Common myeloid progenitor, CD34-positive (primary cell): Measurements from ENCODE around the gene GGT6.
"Not testable (repeated sequence)": the region's sequence is repeated elsewhere in the genome, so short reads cannot be mapped to it uniquely, and the experiment has no call there.

Experiments
- CTCF ChIA-PET: fragments of 350-600 bp; sonication (Branson Sonifier 250); formaldehyde crosslinking; loops from one replicate; lab custom pipeline; 2021; ENCODE audit warnings: antibody characterized with exemption; lab: Charles Lee
- POLR2A ChIA-PET: fragments of 350-600 bp; sonication (Branson Sonifier 250); formaldehyde crosslinking; loops from one replicate; lab custom pipeline; 2021; ENCODE audit warnings: antibody characterized with exemption; lab: Charles Lee
- DNase-seq, 3 donors: peaks; one replicate each; pipeline versions ENCODE4 v3.0.0 to v3.0.0-alpha.2; 2013
- H3K27ac ChIP-seq, 2 experiments: 1 replicate in 1 of 2; 2 replicates in 1 of 2; pipeline ENCODE4 v1.7.0; 2013; ENCODE audit warnings: inconsistent platforms in 2 of 2, low read length in 2 of 2, mild to moderate bottlenecking in 2 of 2, low read depth in 1 of 2, moderate library complexity in 1 of 2; ENCODE audit not compliant: severe bottlenecking in 2 of 2, insufficient read depth in 1 of 2, poor library complexity in 1 of 2
- H3K27me3 ChIP-seq, 5 experiments: replicated peaks in 2 of 5; 1 replicate in 3 of 5; 2 replicates in 2 of 5; pipeline versions ENCODE4 v1.6.1 to v1.7.0; 2013; ENCODE audit warnings: low read length in 4 of 5, mild to moderate bottlenecking in 2 of 5, moderate library complexity in 2 of 5, inconsistent platforms in 1 of 5; ENCODE audit not compliant: insufficient read depth in 5 of 5, control insufficient read depth in 4 of 5
- H3K36me3 ChIP-seq, 4 experiments: 1 replicate in 2 of 4; 2 replicates in 2 of 4; pipeline versions ENCODE4 v1.6.1 to v1.7.0; 2013; ENCODE audit warnings: low read length in 3 of 4, control low read depth in 1 of 4, mild to moderate bottlenecking in 1 of 4; ENCODE audit not compliant: control insufficient read depth in 4 of 4, insufficient read depth in 4 of 4
- H3K4me1 ChIP-seq, 4 experiments: 1 replicate in 3 of 4; 2 replicates in 1 of 4; pipeline versions ENCODE4 v1.6.1 to v1.7.1; 2013; ENCODE audit warnings: low read length in 3 of 4, mild to moderate bottlenecking in 3 of 4, control low read depth in 1 of 4, inconsistent platforms in 1 of 4, moderate library complexity in 1 of 4; ENCODE audit not compliant: control insufficient read depth in 4 of 4, insufficient read depth in 4 of 4; ENCODE audit errors: control extremely low read depth in 1 of 4
- H3K4me3 ChIP-seq, 7 experiments: 1 replicate in 4 of 7; 2 replicates in 3 of 7; pipeline versions ENCODE4 v1.5.1 to v1.7.0; 2013; ENCODE audit warnings: mild to moderate bottlenecking in 7 of 7, low read length in 6 of 7, moderate library complexity in 6 of 7, inconsistent platforms in 2 of 7, low read depth in 2 of 7, control low read depth in 1 of 7; ENCODE audit not compliant: insufficient read depth in 4 of 7, control insufficient read depth in 1 of 7; ENCODE audit errors: extremely low read depth in 1 of 7
- H3K9me3 ChIP-seq, 5 experiments: 1 replicate in 4 of 5; 2 replicates in 1 of 5; pipeline versions ENCODE4 v1.6.1 to v1.7.1; 2013; ENCODE audit warnings: low read length in 4 of 5, mild to moderate bottlenecking in 2 of 5, inconsistent platforms in 1 of 5, low read depth in 1 of 5, moderate library complexity in 1 of 5; ENCODE audit not compliant: control insufficient read depth in 4 of 5, insufficient read depth in 2 of 5; ENCODE audit errors: control extremely low read depth in 1 of 5
- WGBS: methylation state at CpG from one replicate; pipeline ENCODE4 v1.1.5; 2013; ENCODE audit not compliant: insufficient coverage; 5-methylcytosine and 5-hydroxymethylcytosine counted together

GGT6 gene

GRCh38 chr17:4579678-4580077 lies 19.3 kb upstream of the GGT6 start:
- CTCF ChIA-PET = interaction anchor here (1.0 to 2.6 kb wide), 4 partner anchors 12 to 46 kb away, joined by 5 to 18 read pairs (median 8); no protein-coding TSS in a partner anchor
- 98% methylated on average over 10 of the region's 11 CpGs for WGBS
- POLR2A ChIA-PET = no interaction called here
- no peak for DNase-seq
- Histone ChIP-seq H3K4me3 (no peak overlapping the region), H3K4me1 (peaks cover 0 to 16% (median 13%) of the 10 kb centered on the region in 4 experiments), H3K27ac (no peak overlapping the region), H3K36me3 (no peaks in the 10 kb centered on the region), H3K9me3 (no peaks in the 10 kb centered on the region), H3K27me3 (peaks cover 0 to 39% (median 22%) of the 10 kb centered on the region in 5 experiments)

- H3K4me3 ChIP-seq, H3K27ac ChIP-seq, POLR2A ChIA-PET, H3K9me3 ChIP-seq, H3K36me3 ChIP-seq, DNase-seq, H3K4me1 ChIP-seq: not testable (repeated sequence)
- WGBS = 97% methylated on average over 10 of the region's 24 CpGs
- CTCF ChIA-PET = interaction anchor here (0.9 to 2.1 kb wide), 2 partner anchors 10 to 13 kb away, joined by 3 to 6 read pairs; no protein-coding TSS in a partner anchor
- peaks cover 0 to 25% (median 16%) of the 10 kb centered on the region in 5 experiments for H3K27me3 ChIP-seq
Measured at GRCh38 chr17:4578349-4578748, 18.0 kb upstream of the GGT6 start.

DNA sequence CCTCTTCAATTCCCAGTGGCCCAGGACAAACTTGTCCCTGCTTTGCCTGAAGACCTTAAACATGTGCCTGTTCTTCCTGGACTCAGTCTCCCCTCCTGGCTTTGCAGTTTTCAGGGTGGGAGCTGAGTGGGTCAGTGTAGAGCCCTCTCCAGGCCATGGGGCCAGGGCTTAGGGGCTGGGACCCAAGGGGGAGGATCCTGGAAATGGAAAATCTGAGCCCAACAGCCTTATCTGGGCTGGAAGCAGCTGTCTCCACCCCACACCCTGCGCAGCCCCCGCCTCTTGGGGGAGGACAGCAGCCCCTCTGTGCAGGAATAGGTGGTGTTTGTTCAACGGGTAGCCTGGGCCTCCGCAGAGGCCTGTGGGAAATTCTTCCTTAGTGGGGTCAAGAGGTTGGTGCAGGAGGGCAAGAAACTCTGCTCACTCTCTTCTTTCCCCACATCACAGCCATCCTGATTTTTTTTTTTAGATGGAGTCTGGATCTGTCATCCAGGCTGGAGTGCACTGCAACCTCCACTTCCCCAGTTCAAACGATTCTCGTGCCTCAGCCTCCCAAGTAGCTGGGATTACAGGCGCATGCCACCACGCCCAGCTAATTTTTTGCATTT lies 17.1 kb upstream of the GGT6 start:
- Histone ChIP-seq H3K27me3 (peaks cover 0 to 17% (median 7%) of the 10 kb centered on the region in 5 experiments), H3K4me1 (peaks cover 0 to 2% (median under 1%) of the 10 kb centered on the region in 4 experiments), H3K36me3 (no peaks in the 10 kb centered on the region), H3K4me3 (no peak overlapping the region), H3K9me3 (no peaks in the 10 kb centered on the region), H3K27ac (no peak overlapping the region)
- ChIA-PET CTCF (interaction anchor here (0.8 to 1.0 kb wide), 4 partner anchors 9 to 59 kb away, joined by 3 to 4 read pairs (median 4); no protein-coding TSS in a partner anchor), POLR2A (interaction anchor here (0.6 to 0.7 kb wide), 2 partner anchors 454 to 706 kb away, joined by 3 read pairs; no protein-coding TSS in a partner anchor)
- 100% methylated on average over 4 of the region's 8 CpGs for WGBS
- DNase-seq = no peak

- Histone ChIP-seq H3K36me3 (no peaks in the 10 kb centered on the region), H3K4me3 (no peak overlapping the region), H3K27me3 (peaks cover 0 to 10% (median 3%) of the 10 kb centered on the region in 5 experiments), H3K4me1 (peaks cover 0 to 2% (median under 1%) of the 10 kb centered on the region in 4 experiments), H3K27ac (no peak overlapping the region), H3K9me3 (no peaks in the 10 kb centered on the region)
- ChIA-PET POLR2A (no interaction called here), CTCF (interaction anchor here (0.8 to 1.0 kb wide), 5 partner anchors 9 to 60 kb away, joined by 3 to 4 read pairs (median 3); no protein-coding TSS in a partner anchor)
- WGBS = 89% methylated on average over 14 of the region's 18 CpGs
- DNase-seq = no peak
Measured at GRCh38 chr17:4576729-4577322, 16.4 kb upstream of the GGT6 start.

- POLR2A ChIA-PET = no interaction called here
- Histone ChIP-seq H3K27ac (no peak overlapping the region), H3K4me1 (peaks cover 0 to 2% (median under 1%) of the 10 kb centered on the region in 4 experiments), H3K27me3 (peaks cover 0 to 7% (median under 1%) of the 10 kb centered on the region in 5 experiments), H3K4me3 (no peak overlapping the region), H3K36me3 (no peaks in the 10 kb centered on the region), H3K9me3 (no peaks in the 10 kb centered on the region)
- CTCF ChIA-PET = interaction anchor here (0.9 to 1.3 kb wide), 3 partner anchors 11 to 18 kb away, joined by 3 read pairs; no protein-coding TSS in a partner anchor
- no peak for DNase-seq
- 88% methylated on average over 6 of the region's 6 CpGs for WGBS
Measured at GRCh38 chr17:4576161-4576558, 15.8 kb upstream of the GGT6 start.

GRCh38 chr17:4574448-4575045 lies 14.2 kb upstream of the GGT6 start:
- ChIA-PET CTCF (interaction anchor here (1.0 to 1.7 kb wide), 3 partner anchors 9 to 21 kb away, joined by 3 to 4 read pairs (median 3); no protein-coding TSS in a partner anchor), POLR2A (no interaction called here)
- no peaks in the 10 kb centered on the region for H3K9me3 ChIP-seq
- H3K4me3 ChIP-seq = no peak overlapping the region
- 100% methylated on average over 6 of the region's 9 CpGs for WGBS
- DNase-seq = no peak
- H3K27me3 ChIP-seq = no peaks in the 10 kb centered on the region
- no peak overlapping the region for H3K27ac ChIP-seq
- H3K4me1 ChIP-seq = peaks cover 0 to 7% (median under 1%) of the 10 kb centered on the region in 4 experiments
- no peaks in the 10 kb centered on the region for H3K36me3 ChIP-seq
